Omental fat pad (tissue), 4 donors: ENCODE data around the gene TRIM67. TPM values are rescaled to one million over a fixed set of nuclear protein-coding genes. Genes with fewer than 3 reads are reported as not detected.
A peak's percentile ranks its signal among the peaks of the same experiment; 100 is the strongest.

ENCODE experiments used
- ATAC-seq: fragments of 150-250 bp; one replicate; pipeline ENCODE4 v1.9.1; 2016; ENCODE audit warnings: mild to moderate bottlenecking, moderate library complexity; ENCODE audit not compliant: low FRiP score
- DNase-seq: peaks from one replicate; pipeline ENCODE4 v3.0.0-alpha.2; 2019; ENCODE audit warnings: low spot score
- CTCF ChIP-seq, 3 donors: fragments of 450-650 bp; IDR thresholded peaks; one replicate each; pipeline ENCODE4 v1.5.1; 2016 to 2017; ENCODE audit warnings: antibody characterized with exemption in 3 of 3, mild to moderate bottlenecking in 3 of 3, moderate library complexity in 2 of 3
- total RNA-seq, 4 donors: library from RNA; depleted of rRNA; stranded (reverse); fragments of >200 nt; gene quantifications; one replicate each; pipeline ENCODE4 v1.1.0, GENCODE V29; 2016

The TRIM67 gene
- total RNA-seq, 4 donors from 2014 or later = 0.06 to 0.32 TPM; not detected in 2

DNA sequence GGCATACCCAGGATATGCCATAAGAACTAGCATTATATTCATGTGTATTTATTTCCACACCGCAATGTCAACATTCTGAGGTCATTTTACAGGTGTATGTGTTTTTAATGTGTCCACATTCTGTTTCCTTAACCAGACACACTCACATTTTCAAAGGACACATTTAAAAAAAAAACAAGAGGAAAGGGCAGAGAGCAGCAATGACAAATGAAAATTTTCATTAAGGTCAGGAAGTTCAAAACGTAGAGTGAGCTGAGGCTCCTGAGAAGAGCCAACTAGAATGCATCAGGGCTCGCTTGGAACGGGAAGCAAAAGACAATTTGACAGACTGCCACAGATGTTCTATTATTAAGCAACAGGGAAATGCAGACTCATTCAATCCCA, 74.3 kb downstream of the TRIM67 start:
- DNase-seq (no peak), ATAC-seq (no peak)
- no peak for TF ChIP-seq CTCF (IDR thresholded peaks at IDR 0.05)

DNA sequence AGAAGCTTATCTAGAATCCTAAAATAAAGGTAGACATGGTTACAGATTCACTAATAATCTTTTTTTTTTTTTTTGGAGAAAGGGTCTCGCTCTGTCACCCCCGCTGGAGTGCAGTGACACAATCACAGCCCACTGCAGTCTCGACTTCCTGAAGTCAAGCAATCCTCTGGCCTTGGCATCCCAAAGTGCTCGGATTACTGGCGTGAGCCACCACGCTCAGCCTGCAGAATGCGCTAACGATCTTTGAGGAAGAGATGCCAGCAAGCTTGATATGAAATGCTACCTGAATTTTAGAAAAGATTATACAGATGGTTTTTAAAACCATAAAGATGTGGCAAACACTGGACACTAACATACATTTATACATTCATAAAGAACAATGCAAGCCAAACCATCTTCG, 75.1 kb downstream of the TRIM67 start:
- TF ChIP-seq CTCF (IDR thresholded peaks at IDR 0.05) = no peak
- no peak for DNase-seq
- ATAC-seq = no peak

DNA sequence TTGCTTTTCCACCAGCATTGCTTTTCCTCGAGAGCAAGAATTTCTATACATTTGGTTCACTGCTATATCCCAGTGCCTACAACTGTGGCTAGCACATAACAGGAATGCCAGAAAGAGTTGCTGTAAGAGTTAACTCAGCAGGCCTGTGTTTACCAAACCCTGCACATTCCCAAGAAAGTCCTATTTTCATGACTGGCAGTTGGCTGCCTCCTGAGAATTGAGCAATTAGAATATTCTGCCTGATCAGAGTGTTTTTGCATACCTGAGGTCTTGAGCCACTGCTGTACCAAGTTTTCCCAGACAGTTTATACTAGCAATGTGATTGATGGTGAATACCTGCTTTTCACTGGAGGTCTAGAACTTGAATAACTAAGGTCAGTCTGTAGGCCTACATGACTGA, 76.4 kb downstream of the TRIM67 start:
- no peak for DNase-seq
- no peak for TF ChIP-seq CTCF (IDR thresholded peaks at IDR 0.05)
- ATAC-seq = no peak

DNA sequence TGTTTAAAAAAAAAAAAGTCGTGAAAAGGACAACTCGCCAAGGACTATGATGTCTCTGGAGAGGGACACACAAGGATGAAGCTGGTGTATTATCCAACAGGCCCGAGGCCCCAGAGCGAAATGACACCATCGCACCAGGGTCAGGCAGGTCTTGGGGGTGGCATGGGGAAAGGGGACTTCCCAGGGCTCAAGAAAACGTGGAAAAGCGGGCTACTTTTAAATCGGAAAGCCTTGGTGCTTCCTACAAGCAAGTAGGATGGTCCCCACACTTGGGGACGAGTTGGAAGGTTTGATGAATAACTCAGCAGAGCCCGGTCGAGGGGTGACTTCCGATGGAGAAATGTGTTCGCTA, 78.6 kb downstream of the TRIM67 start:
- DNase-seq (no peak), ATAC-seq (peak; percentile 17)
- no peak for TF ChIP-seq CTCF (IDR thresholded peaks at IDR 0.05)

GRCh38 chr1:231240883-231241735, 79.3 kb downstream of the TRIM67 start, which contains the start of gene GNPAT:
Gene GNPAT (plus strand): TSS chr1:231241212. CDS start chr1:231241379, 167 bp downstream.
- TF ChIP-seq CTCF (IDR thresholded peaks at IDR 0.05) = no peak
- DNase-seq = peak; percentile 66

DNA sequence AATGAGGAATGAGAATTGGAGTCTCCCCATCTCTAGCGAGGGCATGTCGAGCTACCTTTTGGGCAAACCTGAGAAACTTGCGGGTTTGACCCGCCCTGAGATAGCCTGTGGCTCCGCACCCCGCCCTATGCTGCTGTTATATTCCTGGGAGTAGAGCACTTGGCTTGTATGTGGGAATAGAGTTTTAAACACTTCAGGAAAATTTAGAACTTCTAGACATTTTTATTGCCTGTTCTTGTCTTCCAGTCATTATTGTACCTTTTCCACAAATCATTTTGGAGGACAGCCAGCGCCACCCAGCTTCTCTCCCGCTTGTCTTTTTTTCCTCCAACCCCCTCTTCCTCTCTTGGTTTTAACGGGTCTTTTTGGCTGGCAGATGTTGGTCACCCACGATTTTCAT, 79.9 kb downstream of the TRIM67 start:
- TF ChIP-seq CTCF (IDR thresholded peaks at IDR 0.05) = no peak
- ATAC-seq = no peak
- DNase-seq = no peak

More at GRCh38 chr1:231240883-231241735, 79.3 kb downstream of the TRIM67 start, which contains the start of gene GNPAT:
- peak; percentile 98 for ATAC-seq
